HL-60/S4 treated with phorbol 12-myristate 13-acetate at 8.2 ng/mL for 4 days and 3 days (cell line): ENCODE results near the gene OAS2.
"Not testable (repeated sequence)": the region's sequence is repeated elsewhere in the genome, so short reads cannot be mapped to it uniquely, and the experiment has no call there.

Experiments
- in situ Hi-C: fragments of 300-500 bp; cut with MboI; formaldehyde crosslinking; loops from 2 replicates; pipeline ENCODE4 v1.15.0; 2022; ENCODE audit warnings: low sequenced_read_pairs

The OAS2 gene

DNA sequence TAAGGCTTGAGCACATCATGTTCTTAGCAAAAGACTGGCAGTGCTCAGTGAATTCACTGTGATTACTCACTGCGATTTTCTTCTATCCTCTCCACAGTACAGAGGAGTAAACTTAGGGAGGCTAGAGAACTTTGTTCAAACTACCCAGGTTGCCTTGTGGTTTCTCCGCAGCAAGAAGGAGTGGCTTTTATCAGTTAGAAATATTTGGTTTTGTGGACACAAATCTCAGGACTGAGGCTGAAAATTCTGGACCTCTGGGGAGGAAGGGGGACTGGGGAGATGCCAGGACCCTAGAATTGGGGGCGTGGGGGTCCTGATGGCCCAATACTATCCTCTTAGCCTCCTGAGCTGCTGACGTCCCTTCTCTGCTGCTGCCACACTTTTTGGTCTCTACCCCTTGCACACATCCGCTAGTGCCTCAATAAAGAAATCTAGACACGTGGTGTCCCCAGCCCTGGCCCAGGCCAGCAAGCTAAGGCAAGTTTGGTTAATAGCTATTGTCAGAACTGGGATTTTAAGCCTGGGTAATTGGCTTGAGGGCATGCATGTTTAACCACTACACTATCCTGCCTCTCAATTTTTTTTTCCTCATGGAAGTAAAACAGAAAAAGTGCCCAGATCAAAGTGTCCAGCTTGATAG lies 842 bp downstream of the OAS2 start:
- in situ Hi-C loops: no loop called here

DNA sequence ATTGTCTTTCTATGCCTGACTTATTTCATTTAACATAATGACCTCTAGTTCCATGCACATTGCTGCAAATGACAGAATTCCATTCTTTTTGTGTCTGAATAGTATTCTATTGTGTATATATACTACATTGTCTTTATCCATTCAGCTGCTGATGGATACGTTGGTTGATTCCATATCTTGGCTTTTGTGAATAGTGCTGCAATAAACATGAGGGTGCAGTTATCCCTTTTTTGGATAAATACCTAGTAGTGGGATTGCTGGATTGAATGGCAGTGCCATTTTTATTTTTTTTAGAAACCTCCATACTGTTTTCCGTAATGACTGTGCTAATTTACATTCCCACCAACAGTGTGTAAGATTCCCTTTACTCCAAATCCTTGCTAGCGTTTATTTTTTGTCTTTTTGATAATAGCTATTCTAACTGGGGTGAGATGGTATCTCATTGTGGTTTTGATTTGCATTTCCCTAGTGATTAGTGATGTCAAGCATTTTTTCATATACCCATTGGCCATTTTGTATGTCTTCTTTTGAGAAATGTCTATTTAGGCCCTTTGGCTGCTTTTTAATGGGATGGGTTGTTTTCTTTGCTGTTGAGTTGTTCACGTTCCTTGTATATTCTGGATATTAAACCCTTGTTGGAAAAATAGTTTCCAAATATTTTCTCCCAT lies 2.3 kb downstream of the OAS2 start:
- in situ Hi-C loops: no loop called here

DNA sequence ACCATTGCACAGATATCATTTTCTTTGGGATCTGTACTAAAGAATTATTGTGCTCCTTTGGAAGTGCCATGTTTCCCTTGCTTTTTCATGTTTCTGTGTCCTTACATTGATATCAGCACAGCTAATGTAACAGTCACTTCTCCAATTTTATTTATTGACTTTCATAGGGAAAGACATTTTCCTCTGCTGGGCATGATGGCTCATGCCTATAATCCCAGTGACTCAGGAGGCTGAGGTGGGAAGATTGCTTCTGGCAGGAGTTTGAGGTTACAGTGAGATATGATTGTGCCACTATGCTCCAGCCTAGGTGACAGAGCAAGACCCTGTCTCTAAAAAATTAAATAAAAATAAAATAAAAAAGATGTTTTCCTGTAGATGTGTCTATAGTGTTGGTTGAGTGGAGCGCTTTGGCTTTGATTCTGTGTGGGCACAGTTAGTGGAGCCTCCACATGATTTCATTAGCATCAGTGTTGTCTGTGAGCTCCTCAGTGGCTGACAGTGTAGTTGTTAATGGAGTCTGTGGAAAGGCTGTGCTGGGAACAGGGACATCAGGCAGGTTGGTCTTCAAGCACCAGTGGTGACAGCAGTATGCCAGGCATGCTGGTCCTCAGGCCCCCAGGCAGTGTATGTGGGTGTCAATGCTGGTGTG lies 7.4 kb downstream of the OAS2 start:
- in situ Hi-C loops: no loop called here

DNA sequence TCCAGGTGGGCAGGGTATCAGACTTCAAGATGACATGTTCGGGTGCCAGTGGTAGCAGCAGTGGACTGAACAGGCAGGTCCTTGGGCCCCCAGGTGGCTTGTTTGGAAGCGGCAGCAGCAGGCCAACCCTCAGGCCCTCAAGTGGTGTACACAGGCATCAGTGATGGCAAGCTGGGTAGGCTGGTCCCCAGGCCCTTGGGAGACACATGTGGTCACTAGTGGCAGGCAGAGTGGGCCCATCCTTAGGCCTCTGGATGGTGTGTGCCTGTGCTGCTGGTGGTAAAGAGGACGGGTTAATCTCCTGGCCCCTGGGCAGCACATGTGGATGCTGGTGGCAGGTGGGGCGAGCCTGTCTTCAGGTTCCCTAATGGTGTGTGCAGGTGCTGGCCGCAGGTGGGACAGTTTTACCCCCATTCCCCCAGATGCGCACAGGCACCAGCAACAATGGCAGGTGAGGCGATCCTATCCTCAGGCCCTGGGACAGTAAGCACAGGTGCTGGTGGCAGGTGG lies 8.0 kb downstream of the OAS2 start:
- in situ Hi-C loops: no loop called here

DNA sequence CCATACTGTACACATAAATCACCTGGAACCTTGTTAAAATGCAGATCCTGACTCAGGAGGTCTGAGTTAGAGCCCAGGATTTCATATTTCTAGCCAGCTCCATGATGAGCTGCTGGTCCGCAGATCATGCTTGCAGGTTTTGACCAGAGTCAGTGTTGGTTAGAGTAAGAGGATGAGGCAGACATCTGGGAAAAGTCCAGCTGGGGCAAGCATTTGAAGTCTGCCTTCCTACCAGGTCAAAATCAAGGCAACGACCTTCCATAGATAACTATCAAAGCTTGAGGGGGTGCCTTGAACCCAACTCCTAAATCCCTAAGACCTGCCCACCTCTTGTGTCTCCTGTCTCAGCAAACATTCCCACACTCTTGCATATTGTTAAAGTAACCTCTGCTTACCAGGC lies 9.2 kb downstream of the OAS2 start:
- in situ Hi-C loops: no loop called here

DNA sequence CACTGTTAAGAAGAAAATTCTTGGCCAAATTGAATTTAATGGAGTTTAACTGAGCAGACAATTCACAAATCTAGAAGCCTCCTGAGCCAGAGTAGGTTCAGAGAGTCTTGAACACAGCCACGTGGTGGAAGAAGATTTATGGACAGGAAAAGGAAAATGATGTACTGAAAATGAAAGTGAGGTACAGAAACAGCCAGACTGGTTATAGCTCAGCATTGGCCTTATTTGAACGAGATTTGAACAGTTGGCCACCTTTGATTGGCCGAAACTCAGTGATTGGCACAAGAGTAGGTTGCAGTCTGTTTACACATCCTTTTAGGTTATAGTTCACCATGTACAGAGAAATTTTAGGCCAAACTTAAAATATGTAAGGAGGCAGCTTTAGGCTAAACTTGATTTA lies 9.9 kb downstream of the OAS2 start:
- in situ Hi-C loops: no loop called here

DNA sequence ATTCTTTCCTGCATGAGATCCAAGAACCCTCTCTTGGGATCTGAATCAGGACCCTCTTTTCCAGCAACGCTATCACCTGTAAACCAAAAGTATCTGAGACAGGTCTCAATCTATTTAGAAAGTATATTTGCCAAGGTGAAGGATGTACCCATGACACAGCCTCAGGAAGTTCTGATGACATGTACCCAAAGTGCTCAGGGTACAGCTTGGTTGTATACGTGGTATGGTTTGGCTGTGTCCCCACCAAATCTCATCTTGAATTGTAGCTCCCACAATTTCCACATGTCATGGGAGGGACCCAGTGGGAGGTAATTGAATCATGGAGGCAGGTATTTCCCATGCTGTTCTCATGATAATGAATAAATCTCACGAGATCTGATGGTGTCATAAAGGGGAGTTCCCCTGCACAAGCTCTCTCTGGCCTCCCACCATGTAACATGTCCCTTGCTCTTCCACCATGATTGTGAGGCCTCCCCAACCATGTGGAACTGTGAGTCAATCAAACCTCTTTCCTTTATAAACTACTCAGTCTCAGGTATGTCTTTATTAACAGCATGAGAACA lies 10.6 kb downstream of the OAS2 start:
- in situ Hi-C loops: not testable (repeated sequence)

DNA sequence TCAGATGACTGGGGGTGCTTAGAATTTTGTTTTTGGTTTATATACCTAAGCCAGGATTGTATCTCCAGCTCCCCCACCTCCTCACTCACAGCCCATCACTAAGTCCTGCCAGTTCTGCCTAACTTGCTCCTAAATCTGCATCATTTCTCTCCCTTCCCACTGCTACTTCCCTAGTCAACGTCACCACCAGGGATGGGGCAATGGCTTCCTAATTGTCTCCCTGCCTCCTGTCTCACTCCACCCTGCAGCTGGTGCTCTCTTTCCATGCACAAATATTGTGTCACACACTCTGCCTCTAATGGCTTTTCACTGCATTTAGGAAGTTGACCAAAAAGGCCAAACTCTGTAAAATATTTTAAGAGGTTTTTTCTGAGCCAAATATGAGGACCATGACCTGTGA lies 11.5 kb downstream of the OAS2 start:
- in situ Hi-C loops: no loop called here

DNA sequence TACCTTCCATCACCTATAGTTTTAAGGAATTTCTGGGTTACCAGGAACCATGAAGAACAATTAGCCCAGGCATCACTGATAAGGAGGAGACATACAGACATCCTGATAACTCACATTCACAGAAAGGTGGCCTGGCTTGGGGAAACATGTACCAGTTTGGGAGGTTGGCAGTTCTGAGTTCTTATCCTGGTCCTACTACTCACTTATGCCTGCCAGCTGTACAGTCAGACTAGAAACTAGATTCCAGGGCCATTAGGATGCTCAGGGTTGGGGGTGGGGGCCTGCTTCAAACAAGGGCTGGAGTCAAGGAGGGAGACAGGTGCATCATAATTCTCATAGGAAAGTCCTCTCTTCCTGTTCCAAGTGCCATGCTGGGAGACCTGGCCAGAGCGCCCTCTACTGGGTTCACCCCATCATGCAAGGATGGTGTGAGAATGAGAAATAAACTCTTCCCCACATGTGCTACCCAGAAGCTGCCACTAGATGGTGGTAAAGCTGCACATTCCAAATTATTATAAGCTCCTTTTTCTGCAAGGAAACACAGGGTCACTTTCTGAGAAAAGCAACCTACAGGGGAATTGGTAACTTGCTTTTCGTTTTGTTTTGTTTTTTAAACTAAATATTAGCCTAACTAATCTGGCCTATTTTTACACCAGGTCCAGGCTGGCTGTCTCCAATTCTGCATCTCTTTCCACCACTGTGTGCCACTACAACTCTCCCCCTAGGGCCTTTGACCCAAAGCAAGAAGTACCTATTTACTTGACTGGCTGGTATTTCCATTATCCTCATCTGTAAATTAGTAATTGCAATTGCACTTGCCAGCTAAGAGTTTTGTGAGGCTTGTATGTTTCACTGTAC lies 14.5 kb downstream of the OAS2 start:
- in situ Hi-C loops: no loop called here

DNA sequence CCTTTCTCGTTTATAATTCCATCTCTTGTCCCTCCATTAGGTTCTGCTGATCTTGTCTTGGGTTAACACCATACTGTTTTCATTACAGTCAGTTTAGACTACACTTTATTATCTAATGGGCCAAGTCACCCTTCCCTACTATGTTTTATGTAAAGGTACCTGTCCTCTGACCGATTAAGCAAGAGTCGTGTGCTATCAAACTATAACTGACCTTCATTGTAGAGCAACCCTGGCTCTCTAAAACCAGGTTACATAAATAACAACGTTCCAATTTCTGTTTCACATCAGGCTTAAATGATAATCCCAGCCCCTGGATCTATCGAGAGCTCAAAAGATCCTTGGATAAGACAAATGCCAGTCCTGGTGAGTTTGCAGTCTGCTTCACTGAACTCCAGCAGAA lies 16.7 kb downstream of the OAS2 start:
- in situ Hi-C loops: no loop called here

DNA sequence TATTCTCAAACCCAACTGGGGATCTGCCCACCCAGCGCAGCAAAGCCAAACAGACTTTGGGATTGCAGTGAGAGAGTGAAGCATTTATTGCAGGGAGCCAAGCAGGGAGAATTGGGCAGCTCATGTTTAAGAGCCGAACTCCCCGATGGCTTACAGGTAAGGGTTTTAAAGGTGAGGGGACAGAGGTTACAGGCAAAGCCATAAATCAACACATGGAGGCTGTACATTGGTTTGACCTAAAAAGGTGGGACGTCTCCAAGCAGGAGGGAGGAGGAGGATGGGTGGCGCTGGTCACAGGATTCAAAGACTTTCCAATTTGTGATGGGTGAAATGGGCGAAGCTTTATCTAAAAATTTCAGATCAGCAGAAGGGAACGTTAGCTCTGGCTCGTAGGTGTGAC lies 18.2 kb downstream of the OAS2 start:
- in situ Hi-C loops: no loop called here

DNA sequence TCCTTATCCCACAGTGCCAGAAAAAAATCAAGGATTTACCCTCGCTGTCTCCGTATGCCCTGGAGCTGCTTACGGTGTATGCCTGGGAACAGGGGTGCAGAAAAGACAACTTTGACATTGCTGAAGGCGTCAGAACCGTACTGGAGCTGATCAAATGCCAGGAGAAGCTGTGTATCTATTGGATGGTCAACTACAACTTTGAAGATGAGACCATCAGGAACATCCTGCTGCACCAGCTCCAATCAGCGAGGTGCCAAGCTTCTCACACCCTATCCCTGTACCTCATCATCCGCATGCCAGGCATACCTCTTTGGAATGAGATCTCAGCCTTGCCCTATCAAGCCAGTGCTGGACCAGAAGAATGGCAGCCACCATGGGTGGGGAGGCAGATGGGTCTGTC lies 19.2 kb downstream of the OAS2 start:
- in situ Hi-C loops: no loop called here

DNA sequence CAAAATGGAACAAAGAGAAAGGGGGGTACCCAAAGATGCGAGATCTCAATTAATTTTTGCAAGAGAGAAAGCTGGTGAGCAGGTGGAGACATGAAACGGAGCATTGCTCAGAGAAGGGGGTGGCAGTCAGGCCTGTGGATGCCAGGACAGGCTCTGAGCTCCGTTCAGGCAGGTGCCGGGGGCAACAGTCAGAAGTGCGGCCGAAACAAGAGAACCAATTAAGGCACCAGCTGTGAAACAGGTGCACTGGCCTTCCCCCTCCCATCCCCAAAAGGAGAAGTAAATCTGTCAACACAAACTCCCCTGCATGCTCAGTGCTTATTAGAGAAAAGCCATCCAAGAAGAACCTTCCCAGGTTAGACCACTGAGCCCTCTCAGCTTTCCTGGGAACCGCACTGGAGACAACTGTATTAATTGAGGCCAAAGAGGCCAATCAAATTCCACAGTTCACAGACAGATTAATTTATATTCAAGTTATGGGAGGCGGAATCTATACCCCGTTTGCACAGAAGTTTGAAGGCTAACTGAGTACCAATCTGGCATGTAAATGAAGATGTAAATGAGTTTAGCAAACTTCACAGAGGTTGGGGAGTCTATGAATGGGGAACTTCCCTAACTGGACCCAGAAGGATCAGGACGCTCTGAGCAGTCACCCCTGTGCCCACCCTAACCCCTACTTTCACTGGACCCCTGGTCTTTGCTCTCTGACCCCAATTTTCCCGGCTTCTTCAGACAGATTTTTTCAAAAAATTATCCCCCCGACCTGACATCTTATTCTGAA lies 20.9 kb downstream of the OAS2 start:
- in situ Hi-C loops: no loop called here

DNA sequence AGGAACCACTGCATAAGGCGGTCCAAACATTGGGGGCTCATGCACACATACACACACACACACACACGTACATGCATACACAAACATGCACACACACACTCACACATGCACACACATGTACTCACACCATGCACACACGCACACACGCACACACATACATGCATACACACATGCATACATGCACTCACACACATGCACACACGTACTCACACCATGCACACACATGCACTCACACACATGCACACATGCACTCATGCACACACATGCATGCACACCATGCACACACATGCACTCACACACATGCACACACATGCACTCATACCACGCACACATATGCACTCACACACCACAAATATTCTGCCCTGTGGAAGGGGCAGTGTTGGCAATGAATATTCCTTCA lies 22.1 kb downstream of the OAS2 start:
- in situ Hi-C loops: no loop called here

DNA sequence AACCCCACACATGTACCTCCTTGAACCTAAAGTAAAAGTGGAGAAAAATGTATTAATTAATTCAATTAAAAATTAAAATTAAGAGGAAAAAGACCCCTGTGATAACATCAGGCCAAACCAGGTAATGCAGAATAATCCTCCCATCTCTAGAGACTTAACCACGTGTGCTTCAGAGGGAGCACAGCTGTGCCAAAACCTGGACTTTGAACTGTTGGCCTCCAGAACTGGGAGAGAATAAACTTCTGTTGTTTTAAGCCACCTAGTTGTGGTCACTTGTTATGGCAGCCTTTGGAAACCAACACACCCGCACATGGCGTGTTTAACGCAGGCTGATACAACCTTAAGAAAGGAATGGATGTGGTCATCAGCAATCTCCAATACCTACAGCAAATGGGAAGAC lies 23.8 kb downstream of the OAS2 start:
- in situ Hi-C loops: no loop called here

DNA sequence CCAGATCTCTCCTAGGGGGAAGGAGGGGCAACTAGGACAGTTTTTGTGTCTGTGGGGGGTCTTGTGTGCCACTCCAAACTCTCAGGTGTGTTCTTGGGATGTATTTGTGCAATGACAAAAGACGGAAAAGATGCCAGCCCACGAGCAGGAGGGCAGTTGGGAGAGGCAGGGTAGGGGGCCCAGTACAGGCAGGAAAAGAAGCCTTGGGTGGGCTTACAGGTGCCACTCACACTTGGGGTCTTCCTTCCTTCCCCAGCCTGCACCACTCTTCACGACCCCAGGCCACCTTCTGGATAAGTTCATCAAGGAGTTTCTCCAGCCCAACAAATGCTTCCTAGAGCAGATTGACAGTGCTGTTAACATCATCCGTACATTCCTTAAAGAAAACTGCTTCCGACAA lies 24.4 kb downstream of the OAS2 start:
- in situ Hi-C loops: no loop called here

DNA sequence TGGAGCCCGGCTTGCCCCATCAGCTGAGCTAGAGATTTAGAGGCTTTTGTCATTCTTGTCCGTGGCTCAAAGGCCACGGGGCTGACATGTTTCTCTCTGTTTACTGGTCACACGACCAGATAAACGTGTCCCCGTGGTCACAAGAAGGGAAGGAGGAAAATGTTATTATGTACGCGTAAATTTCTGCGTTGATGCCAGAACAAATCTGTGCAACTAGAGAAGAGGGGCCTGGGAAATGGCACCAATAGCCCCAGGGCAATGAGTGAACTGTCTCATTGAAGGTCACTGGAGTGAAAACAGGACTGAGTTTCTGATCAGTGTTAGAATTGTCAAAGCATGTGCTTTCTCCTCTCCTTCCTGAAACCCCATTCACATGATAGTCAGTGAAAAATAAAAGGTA lies 25.3 kb downstream of the OAS2 start:
- in situ Hi-C loops: no loop called here

DNA sequence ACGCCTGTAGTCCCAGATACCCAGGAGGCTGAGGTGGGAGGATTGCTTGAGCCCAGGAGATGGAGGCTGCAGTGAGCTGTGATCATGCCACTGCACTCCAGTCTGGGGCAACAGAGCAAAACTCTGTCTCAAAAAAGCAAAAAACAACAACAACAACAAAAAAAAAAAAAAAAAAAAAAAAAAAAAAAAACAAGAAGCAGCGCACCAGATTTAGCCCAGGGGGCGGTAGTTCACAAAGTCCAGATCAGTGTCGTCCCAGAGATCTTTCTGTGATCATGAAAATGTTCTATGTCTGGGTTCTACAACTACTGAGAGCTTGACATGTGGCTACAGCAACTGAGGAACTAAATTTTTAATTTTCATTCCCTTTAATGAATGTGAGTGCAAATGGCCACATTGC lies 27.4 kb downstream of the OAS2 start:
- in situ Hi-C loops: no loop called here

DNA sequence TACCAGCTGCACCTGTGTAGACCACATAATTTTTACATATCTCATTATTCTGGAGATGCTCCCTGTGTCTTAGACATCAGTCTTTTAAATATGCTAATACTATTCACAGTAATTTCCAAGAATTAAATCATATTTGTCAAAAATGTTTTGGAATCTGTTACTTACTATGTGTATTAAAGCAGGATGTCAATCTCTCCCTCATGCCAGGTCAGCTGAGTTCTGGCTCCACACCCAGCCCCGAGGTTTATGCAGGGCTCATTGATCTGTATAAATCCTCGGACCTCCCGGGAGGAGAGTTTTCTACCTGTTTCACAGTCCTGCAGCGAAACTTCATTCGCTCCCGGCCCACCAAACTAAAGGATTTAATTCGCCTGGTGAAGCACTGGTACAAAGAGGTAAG lies 27.9 kb downstream of the OAS2 start:
- in situ Hi-C loops: no loop called here

DNA sequence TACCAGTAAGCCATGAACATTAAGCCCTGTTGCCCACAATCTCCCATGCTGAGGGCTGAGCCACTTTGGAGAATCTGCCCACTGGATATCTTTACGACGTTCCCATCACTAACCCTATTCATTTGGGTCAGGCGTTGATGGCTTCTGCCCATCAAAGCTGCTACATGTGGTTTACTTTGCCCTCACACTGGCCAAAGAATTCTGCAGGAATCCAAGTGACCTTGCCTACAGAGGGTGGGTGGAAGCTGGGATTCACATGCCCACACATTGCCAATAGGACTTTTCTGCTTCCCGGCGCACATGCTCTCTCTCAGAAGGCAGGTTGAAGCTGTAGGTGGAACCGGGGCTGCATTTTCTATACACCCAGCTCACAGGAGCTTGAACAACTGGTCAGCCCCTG lies 28.3 kb downstream of the OAS2 start:
- in situ Hi-C loops: no loop called here
